Endothelial cell (in vitro differentiated cells): ENCODE data around the gene ARFGEF2. TPM values are rescaled to one million over a fixed set of nuclear protein-coding genes. Genes with fewer than 3 reads are reported as not detected.
A peak's percentile ranks its signal among the peaks of the same experiment; 100 is the strongest.

Experiments
- DNase-seq: peaks from one replicate; pipeline ENCODE4 v3.0.0; 2021; ENCODE audit warnings: low spot score
- H3K27ac Mint-ChIP-seq: one replicate; pipeline ENCODE4 v1.8.0; 2021; ENCODE audit warnings: mixed read lengths, inconsistent platforms; ENCODE audit not compliant: unreplicated experiment
- H3K27me3 Mint-ChIP-seq: one replicate; pipeline ENCODE4 v1.8.0; 2021; ENCODE audit warnings: mild to moderate bottlenecking, moderate library complexity, mixed read lengths, inconsistent platforms; ENCODE audit not compliant: unreplicated experiment
- H3K36me3 Mint-ChIP-seq: one replicate; pipeline ENCODE4 v1.8.0; 2021; ENCODE audit warnings: mild to moderate bottlenecking, low read depth, mixed read lengths, inconsistent platforms; ENCODE audit not compliant: unreplicated experiment
- H3K4me1 Mint-ChIP-seq: one replicate; pipeline ENCODE4 v1.8.0; 2021; ENCODE audit warnings: mild to moderate bottlenecking, mixed read lengths, inconsistent platforms; ENCODE audit not compliant: unreplicated experiment
- H3K4me3 Mint-ChIP-seq: one replicate; pipeline ENCODE4 v1.8.0; 2021; ENCODE audit warnings: mild to moderate bottlenecking, mixed read lengths, inconsistent platforms; ENCODE audit not compliant: unreplicated experiment
- H3K9me3 Mint-ChIP-seq: one replicate; pipeline ENCODE4 v1.8.0; 2021; ENCODE audit warnings: mixed read lengths, inconsistent platforms; ENCODE audit not compliant: unreplicated experiment
- total RNA-seq: library from RNA; stranded (reverse); fragmentation: NEBNext Ultra II Directional; extraction: Animal tissue kit (Norgen Biotek cat#: 25700); gene quantifications from one replicate; pipeline ENCODE4 v1.2.1, GENCODE V29; 2021; ENCODE audit not compliant: unreplicated experiment
- TF ChIP-seq, protein P1 (sequence below): fragments of 200-600 bp; sonication (generic); IDR thresholded peaks from one replicate; pipeline ENCODE4 v1.5.0; 2021; ENCODE audit warnings: antibody characterized with exemption; ENCODE audit not compliant: unreplicated experiment

The ARFGEF2 gene
- total RNA-seq, 1 donor from 2014 or later: 20.3 TPM

- TF ChIP-seq, protein P1, sequence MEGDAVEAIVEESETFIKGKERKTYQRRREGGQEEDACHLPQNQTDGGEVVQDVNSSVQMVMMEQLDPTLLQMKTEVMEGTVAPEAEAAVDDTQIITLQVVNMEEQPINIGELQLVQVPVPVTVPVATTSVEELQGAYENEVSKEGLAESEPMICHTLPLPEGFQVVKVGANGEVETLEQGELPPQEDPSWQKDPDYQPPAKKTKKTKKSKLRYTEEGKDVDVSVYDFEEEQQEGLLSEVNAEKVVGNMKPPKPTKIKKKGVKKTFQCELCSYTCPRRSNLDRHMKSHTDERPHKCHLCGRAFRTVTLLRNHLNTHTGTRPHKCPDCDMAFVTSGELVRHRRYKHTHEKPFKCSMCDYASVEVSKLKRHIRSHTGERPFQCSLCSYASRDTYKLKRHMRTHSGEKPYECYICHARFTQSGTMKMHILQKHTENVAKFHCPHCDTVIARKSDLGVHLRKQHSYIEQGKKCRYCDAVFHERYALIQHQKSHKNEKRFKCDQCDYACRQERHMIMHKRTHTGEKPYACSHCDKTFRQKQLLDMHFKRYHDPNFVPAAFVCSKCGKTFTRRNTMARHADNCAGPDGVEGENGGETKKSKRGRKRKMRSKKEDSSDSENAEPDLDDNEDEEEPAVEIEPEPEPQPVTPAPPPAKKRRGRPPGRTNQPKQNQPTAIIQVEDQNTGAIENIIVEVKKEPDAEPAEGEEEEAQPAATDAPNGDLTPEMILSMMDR: no peak
- no peak for DNase-seq
- Mint-ChIP-seq H3K27ac (no peak overlapping the region), H3K4me3 (no peak overlapping the region), H3K9me3 (no peaks in the 10 kb centered on the region), H3K4me1 (no peaks in the 10 kb centered on the region), H3K36me3 (peaks cover 19% of the 10 kb centered on the region), H3K27me3 (no peaks in the 10 kb centered on the region)
Measured at GRCh38 chr20:49032455-49032854, 110.9 kb downstream of the ARFGEF2 start.

GRCh38 chr20:49034070-49034732, 112.7 kb downstream of the ARFGEF2 start:
- Mint-ChIP-seq H3K4me3 (no peak overlapping the region), H3K27ac (no peak overlapping the region), H3K36me3 (peaks cover 10% of the 10 kb centered on the region), H3K4me1 (no peaks in the 10 kb centered on the region), H3K27me3 (no peaks in the 10 kb centered on the region), H3K9me3 (no peaks in the 10 kb centered on the region)
- TF ChIP-seq, protein P1: no peak
- no peak for DNase-seq

GRCh38 chr20:49037962-49038387, 116.5 kb downstream of the ARFGEF2 start:
- Mint-ChIP-seq H3K36me3 (peaks cover 6% of the 10 kb centered on the region), H3K27ac (peak overlapping the region; percentile 45), H3K4me1 (no peaks in the 10 kb centered on the region), H3K27me3 (no peaks in the 10 kb centered on the region), H3K9me3 (no peaks in the 10 kb centered on the region), H3K4me3 (no peak overlapping the region)
- TF ChIP-seq, protein P1: no peak
- DNase-seq: no peak

GRCh38 chr20:49039854-49040253, 118.3 kb downstream of the ARFGEF2 start:
- H3K27me3 Mint-ChIP-seq: no peaks in the 10 kb centered on the region
- H3K4me1 Mint-ChIP-seq: no peaks in the 10 kb centered on the region
- TF ChIP-seq, protein P1: no peak
- peaks cover 4% of the 10 kb centered on the region for H3K36me3 Mint-ChIP-seq
- H3K27ac Mint-ChIP-seq: no peak overlapping the region
- H3K4me3 Mint-ChIP-seq: peak overlapping the region; percentile 32
- no peak for DNase-seq
- no peaks in the 10 kb centered on the region for H3K9me3 Mint-ChIP-seq

DNA sequence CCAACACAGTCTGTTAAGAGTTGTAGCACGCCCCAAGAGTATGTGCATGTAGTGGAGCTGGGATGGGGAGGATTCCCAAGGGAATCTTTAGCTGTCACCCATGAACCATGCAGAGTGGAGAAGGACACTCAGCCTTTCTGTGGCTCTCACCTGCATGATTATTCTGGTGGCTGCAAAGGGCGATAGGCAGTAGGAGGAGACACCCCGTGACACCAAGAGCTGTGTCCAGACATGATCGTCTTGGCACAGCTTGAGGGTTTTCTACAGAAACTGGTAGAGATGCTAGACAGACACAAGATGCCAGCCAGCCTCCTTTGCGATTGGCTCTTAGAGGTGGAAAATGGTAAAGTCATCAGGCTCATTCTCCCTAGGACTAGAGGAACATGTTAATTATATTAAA, 121.5 kb downstream of the ARFGEF2 start:
- DNase-seq: no peak
- TF ChIP-seq, protein P1: no peak
- H3K4me1 Mint-ChIP-seq: peaks cover 13% of the 10 kb centered on the region
- H3K27me3 Mint-ChIP-seq: peaks cover 7% of the 10 kb centered on the region
- H3K4me3 Mint-ChIP-seq: no peak overlapping the region
- peaks cover 16% of the 10 kb centered on the region for H3K36me3 Mint-ChIP-seq
- no peak overlapping the region for H3K27ac Mint-ChIP-seq
- H3K9me3 Mint-ChIP-seq: no peaks in the 10 kb centered on the region
